Smooth muscle cell (in vitro differentiated cells): ENCODE measurements around the gene KCNK3. TPM values are rescaled to one million over a fixed set of nuclear protein-coding genes. Genes with fewer than 3 reads are reported as not detected.
"Not testable (repeated sequence)": the region's sequence is repeated elsewhere in the genome, so short reads cannot be mapped to it uniquely, and the experiment has no call there.

ENCODE experiments used
- DNase-seq: peaks from one replicate; lab custom pipeline; 2025; ENCODE audit not compliant: unreplicated experiment; lab: John Stamatoyannopoulos, UW
- H2AFZ ChIP-seq: fragments of 200-600 bp; sonication (generic); 2 replicates; pipeline ENCODE4 v1.6.0; 2016; ENCODE audit warnings: antibody characterized with exemption, low read depth, mild to moderate bottlenecking
- H3F3A ChIP-seq: fragments of 200-600 bp; sonication (generic); 2 replicates; pipeline ENCODE4 v1.6.0; 2017; ENCODE audit warnings: antibody characterized with exemption, low read depth
- H3K27ac ChIP-seq: fragments of 200-600 bp; sonication (generic); 2 replicates; pipeline ENCODE4 v1.5.1; 2016; ENCODE audit warnings: low read depth, mild to moderate bottlenecking
- H3K27me3 ChIP-seq: fragments of 200-600 bp; sonication (generic); 2 replicates; pipeline ENCODE4 v1.6.1; 2016; ENCODE audit warnings: low read depth, mild to moderate bottlenecking
- H3K36me3 ChIP-seq: fragments of 200-600 bp; sonication (generic); 2 replicates; pipeline ENCODE4 v1.5.1; 2016; ENCODE audit warnings: low read depth
- H3K4me1 ChIP-seq: fragments of 200-600 bp; sonication (generic); 2 replicates; pipeline ENCODE4 v1.5.1; 2016; ENCODE audit warnings: low read depth
- H3K4me2 ChIP-seq: fragments of 200-600 bp; sonication (generic); 2 replicates; pipeline ENCODE4 v1.6.0; 2016; ENCODE audit warnings: mild to moderate bottlenecking
- H3K4me3 ChIP-seq: fragments of 200-600 bp; sonication (generic); 2 replicates; pipeline ENCODE4 v1.5.1; 2016; ENCODE audit warnings: mild to moderate bottlenecking
- H3K79me2 ChIP-seq: fragments of 200-600 bp; sonication (generic); 2 replicates; pipeline ENCODE4 v1.6.0; 2016; ENCODE audit warnings: low read depth, mild to moderate bottlenecking
- H3K9ac ChIP-seq: fragments of 200-600 bp; sonication (generic); 2 replicates; pipeline ENCODE4 v1.6.0; 2016; ENCODE audit warnings: low read depth
- H3K9me3 ChIP-seq: fragments of 200-600 bp; sonication (generic); replicated peaks from 2 replicates; pipeline ENCODE4 v1.5.1; 2016; ENCODE audit warnings: low read depth
- H4K20me1 ChIP-seq: fragments of 200-600 bp; sonication (generic); 2 replicates; pipeline ENCODE4 v1.6.0; 2016; ENCODE audit warnings: low read depth
- CTCF ChIP-seq: fragments of 200-600 bp; sonication (generic); IDR thresholded peaks from 2 replicates; pipeline ENCODE4 v1.5.1; 2017; ENCODE audit warnings: borderline replicate concordance, mild to moderate bottlenecking, antibody characterized with exemption; ENCODE audit not compliant: insufficient read depth, poor library complexity, severe bottlenecking
- WGBS: methylation state at CpG from one replicate; pipeline ENCODE4 v1.1.7; 2016; ENCODE audit warnings: low lambda C conversion rate; 5-methylcytosine and 5-hydroxymethylcytosine counted together
- polyA plus RNA-seq: library from polyadenylated mRNA; unstranded; fragments of >200 nt; fragmentation: Nextera tagmentation; extraction: Ambion mirVana; gene quantifications from 2 replicates; pipeline ENCODE4 v1.2.1, GENCODE V29; 2016
- total RNA-seq: library from RNA; depleted of rRNA; stranded (reverse); fragments of >200 nt; gene quantifications from 2 replicates; pipeline ENCODE4 v1.2.3, GENCODE V29; 2014

The KCNK3 gene
- total and polyA plus RNA-seq, 2 experiments from 2014 or later: 1.1 to 7.5 TPM

DNA sequence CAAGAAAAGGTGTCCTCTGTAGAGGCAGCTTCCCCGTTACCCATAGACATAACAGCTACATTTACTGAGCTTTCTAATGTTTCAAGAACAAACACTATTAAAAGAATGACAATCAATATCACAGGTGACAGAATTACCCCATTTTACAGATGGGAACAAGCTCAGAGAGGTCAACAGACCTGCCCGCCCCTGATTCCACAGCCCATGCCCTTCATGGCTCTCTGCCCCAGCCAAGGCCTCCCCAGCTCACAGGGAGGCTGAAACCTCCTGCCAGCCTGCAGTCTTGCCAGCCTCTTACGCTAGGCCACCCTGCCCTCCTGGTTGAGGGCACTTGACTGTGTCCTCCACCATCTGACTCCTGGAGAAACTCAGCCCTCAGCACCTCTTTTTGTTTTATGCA is 52.4 kb downstream of the KCNK3 start:
- no peak for TF ChIP-seq CTCF
- Histone ChIP-seq H3K36me3 (no peaks in the 10 kb centered on the region), H3K27ac (no peak overlapping the region), H3F3A (no peaks in the 10 kb centered on the region), H3K4me2 (no peak overlapping the region), H3K79me2 (no peaks in the 10 kb centered on the region), H3K27me3 (no peaks in the 10 kb centered on the region), H3K9ac (no peak overlapping the region), H3K9me3 (no peaks in the 10 kb centered on the region), H3K4me3 (no peak overlapping the region), H3K4me1 (peaks cover 2% of the 10 kb centered on the region), H2AFZ (no peak overlapping the region), H4K20me1 (no peaks in the 10 kb centered on the region)
- DNase-seq: no peak
- 95% methylated on average over 3 of the region's 3 CpGs for WGBS

- Histone ChIP-seq H3K4me3 (no peak overlapping the region), H4K20me1 (no peaks in the 10 kb centered on the region), H3K36me3 (no peaks in the 10 kb centered on the region), H2AFZ (no peak overlapping the region), H3K9ac (no peak overlapping the region), H3F3A (no peaks in the 10 kb centered on the region), H3K79me2 (no peaks in the 10 kb centered on the region), H3K9me3 (no peaks in the 10 kb centered on the region), H3K27me3 (no peaks in the 10 kb centered on the region), H3K27ac (no peak overlapping the region), H3K4me2 (no peak overlapping the region), H3K4me1 (peaks cover 9% of the 10 kb centered on the region)
- 28% methylated on average over 9 of the region's 9 CpGs for WGBS
- peak; percentile 51 for DNase-seq
- peak; percentile 95 for TF ChIP-seq CTCF
Measured at GRCh38 chr2:26745609-26746327, 53.2 kb downstream of the KCNK3 start.

GRCh38 chr2:26746934-26747333 is 54.4 kb downstream of the KCNK3 start:
- H3K9ac ChIP-seq: no peak overlapping the region
- no peaks in the 10 kb centered on the region for H3K9me3 ChIP-seq
- H3K4me1 ChIP-seq: peaks cover 9% of the 10 kb centered on the region
- no peak for TF ChIP-seq CTCF
- no peak overlapping the region for H2AFZ ChIP-seq
- H3K27ac ChIP-seq: no peak overlapping the region
- H3K27me3 ChIP-seq: no peaks in the 10 kb centered on the region
- no peaks in the 10 kb centered on the region for H3K79me2 ChIP-seq
- no peak overlapping the region for H3K4me2 ChIP-seq
- DNase-seq: no peak
- no peaks in the 10 kb centered on the region for H3K36me3 ChIP-seq
- H3F3A ChIP-seq: no peaks in the 10 kb centered on the region
- no peak overlapping the region for H3K4me3 ChIP-seq
- 82% methylated on average over 3 of the region's 3 CpGs for WGBS
- H4K20me1 ChIP-seq: no peaks in the 10 kb centered on the region

DNA sequence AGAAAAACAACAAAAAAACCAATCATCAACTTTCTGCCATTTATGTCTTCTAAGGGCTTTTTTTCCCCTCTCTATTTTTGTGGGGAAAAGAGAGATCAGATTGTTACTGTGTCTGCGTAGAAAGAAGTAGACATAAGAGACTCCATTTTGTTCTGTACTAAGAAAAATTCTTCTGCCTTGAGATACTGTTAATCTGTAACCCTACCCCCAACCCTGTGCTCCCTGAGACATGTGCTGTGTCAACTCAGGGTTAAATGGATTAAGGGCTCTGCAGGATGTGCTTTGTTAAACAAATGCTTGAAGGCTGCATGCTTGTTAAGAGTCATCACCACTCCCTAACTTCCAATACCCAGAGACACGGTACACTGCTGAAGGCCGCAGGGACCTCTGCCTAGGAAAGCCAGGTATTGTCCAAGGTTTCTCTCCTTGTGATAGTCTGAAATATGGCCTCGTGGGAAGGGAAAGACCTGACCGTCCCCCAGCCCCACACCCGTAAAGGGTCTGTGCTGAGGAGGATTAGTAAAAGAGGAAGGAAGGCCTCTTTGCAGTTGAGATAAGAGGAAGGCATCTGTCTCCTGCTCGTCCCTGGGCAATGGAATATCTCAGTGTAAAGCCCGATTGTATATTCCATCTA is 57.4 kb downstream of the KCNK3 start:
- H3K27me3 ChIP-seq, H3K79me2 ChIP-seq, H3K9me3 ChIP-seq, H3K4me3 ChIP-seq, H4K20me1 ChIP-seq, H3K9ac ChIP-seq, DNase-seq, H3K36me3 ChIP-seq, H3K4me1 ChIP-seq, H3F3A ChIP-seq: not testable (repeated sequence)
- WGBS: 4% methylated on average over 8 of the region's 8 CpGs
- peak overlapping the region; percentile 75 for H3K4me2 ChIP-seq
- H3K27ac ChIP-seq: peak overlapping the region; percentile 71
- H2AFZ ChIP-seq: peak overlapping the region; percentile 85

- WGBS: 43% methylated on average over 11 of the region's 11 CpGs
- not testable (repeated sequence) for H3K4me3 ChIP-seq, H3K9me3 ChIP-seq, H3K79me2 ChIP-seq, H3K9ac ChIP-seq, H3K4me2 ChIP-seq, H3K36me3 ChIP-seq, DNase-seq, H2AFZ ChIP-seq, H3K27me3 ChIP-seq, H4K20me1 ChIP-seq, H3F3A ChIP-seq, H3K4me1 ChIP-seq
- peak overlapping the region; percentile 71 for H3K27ac ChIP-seq
Measured at GRCh38 chr2:26750467-26750866, 57.9 kb downstream of the KCNK3 start.
